NT2/D1 (cell line): Measurements from ENCODE around the gene GPR179.

ENCODE experiments used
- YY1 ChIP-seq: IDR thresholded peaks from 2 replicates; pipeline ENCODE4 v1.6.1; 2011; ENCODE audit not compliant: insufficient read length, insufficient read depth
- ZNF274 ChIP-seq: IDR thresholded peaks from 2 replicates; pipeline ENCODE4 v1.6.1; 2011; ENCODE audit warnings: mild to moderate bottlenecking, low read depth, low read length

GRCh38 chr17:38357486-38358123 is 13.8 kb upstream of the GPR179 start:
- TF ChIP-seq YY1, result no peak
- no peak for TF ChIP-seq ZNF274
